ENCODE results near the gene NAT9. TPM values are rescaled to one million over a fixed set of nuclear protein-coding genes. Genes with fewer than 3 reads are reported as not detected.

Gene NAT9, protein sequence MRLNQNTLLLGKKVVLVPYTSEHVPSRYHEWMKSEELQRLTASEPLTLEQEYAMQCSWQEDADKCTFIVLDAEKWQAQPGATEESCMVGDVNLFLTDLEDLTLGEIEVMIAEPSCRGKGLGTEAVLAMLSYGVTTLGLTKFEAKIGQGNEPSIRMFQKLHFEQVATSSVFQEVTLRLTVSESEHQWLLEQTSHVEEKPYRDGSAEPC
- 62.7 and 67.6 TPM in 2 replicates for total RNA-seq

DNA sequence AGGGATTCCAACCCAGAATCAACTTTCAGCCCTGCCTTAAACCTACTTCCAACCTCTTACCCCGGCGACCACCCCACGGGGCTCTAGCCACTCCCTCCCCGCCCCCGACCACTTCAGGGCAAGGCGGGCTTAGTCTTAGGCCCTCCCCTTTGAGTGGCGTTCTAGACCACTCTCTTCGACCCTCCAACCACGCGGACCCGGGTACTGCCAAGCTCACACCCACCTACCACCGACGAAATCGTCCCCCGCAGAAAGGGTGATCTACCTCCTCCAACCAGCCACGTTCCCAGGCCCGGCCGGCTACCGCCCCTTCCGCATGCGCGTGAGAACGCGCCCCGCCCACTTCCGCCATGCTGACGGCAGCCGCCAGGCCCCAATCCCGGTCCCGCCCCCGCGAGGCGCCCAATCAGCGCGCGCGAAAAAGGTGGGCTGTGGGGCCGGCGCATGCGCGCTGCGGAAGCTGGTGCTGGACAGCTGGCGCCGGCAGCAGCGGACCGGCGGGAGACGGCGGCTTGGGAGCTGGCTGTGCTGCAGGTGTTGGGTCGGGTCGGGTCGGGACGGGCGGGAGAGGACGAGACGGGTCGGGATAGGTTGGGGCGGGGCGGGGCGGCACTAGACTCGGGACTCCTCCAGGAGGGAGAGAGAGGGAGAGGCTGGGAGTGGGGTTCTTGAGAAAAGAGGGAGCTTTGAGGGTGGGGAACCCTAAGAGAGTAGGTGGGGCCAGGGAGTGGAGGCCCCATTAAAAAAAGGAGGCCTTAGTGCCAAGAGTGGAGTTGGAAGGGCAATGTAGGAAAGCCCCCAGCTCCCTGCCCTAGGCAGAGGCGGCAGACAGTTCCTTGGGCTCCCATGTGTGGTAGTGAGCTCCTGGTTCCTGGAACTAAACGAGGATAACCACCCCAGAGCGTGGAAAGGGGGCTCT lies at the start of gene NAT9:
Gene NAT9, minus strand, starts transcription at position 302 of the 919 bp plus-strand sequence. CDS start 647 bp downstream, outside the sequence.
- Mint-ChIP-seq H3K36me3 (ENCODE audit: low read depth) (peaks cover 34% of the 10 kb centered on the region), H3K4me3 (peak within 1 kb of the TSS; percentile 100), H3K27me3 (no peaks in the 10 kb centered on the region), H3K27ac (peak within 1 kb of the TSS; percentile 91), H3K4me1 (peaks cover 47% of the 10 kb centered on the region), H3K9me3 (no peaks in the 10 kb centered on the region)
- DNase-seq, result peak; percentile 100
- intact Hi-C loops (cut with micrococcal nuclease), result loop anchor here (1.0 to 5.0 kb wide), 2 partner anchors 28 to 96 kb away; partner anchors contain the start of genes FDXR and NHERF1

DNA sequence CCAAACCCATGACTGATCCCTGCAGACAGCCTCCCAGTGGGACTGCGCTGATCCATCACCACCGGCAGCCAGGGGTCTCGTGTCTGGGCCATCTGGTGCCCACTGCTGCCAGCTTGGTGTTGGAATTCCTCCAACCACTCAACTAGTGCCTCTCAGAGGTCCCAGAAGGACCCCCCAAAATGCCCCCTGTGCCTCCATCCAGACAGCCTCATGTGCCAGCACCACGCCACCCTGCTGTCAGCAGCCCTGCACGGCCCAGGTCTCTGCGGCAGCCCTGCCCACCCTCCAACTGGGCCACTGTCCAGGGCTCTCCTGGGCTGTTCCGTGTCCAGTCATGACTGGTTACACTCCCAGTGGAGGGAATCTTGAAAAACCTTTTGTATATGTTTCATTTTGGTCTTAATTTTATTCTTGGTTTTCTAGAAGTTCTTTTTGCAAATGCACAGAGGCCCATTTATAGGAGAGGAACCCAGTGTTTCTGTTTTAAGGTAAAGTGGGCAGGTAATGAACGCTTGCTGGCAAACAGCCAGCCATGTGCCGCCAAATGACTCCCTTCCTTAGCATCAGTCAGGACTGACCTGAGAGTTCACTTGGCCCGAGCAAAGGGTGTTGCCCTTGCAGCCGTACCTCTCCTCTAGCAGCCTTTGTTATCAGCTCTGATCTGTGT lies 48.9 kb upstream of the NAT9 start:
- Mint-ChIP-seq H3K36me3 (ENCODE audit: low read depth) (peaks cover 4% of the 10 kb centered on the region), H3K4me3 (no peak overlapping the region), H3K4me1 (no peaks in the 10 kb centered on the region), H3K27ac (no peak overlapping the region), H3K27me3 (no peaks in the 10 kb centered on the region), H3K9me3 (no peaks in the 10 kb centered on the region)
- intact Hi-C loops (cut with micrococcal nuclease), result no loop called here
- no peak for DNase-seq

DNA sequence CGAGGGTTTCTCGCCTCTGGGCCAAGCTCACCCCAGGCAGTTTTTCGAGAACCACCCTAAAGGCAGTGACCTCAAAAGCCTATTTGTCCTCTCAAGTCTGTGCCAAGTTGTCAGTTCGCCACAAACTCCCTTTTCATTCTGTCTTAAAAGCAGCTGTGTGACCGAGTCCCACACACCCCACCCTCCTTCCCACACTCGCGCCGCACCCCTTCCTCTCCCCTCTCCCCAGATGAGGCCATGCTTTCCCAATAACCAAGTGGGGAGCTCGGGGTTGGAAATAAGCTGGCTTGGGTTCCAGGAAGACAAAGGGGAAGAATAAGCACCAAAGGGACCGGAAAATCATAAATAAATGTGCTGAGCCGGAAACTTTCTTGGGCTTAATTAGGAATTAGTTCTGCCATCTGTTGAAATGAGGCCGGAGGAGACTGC lies 46.8 kb upstream of the NAT9 start:
- DNase-seq, result no peak
- H3K27me3 Mint-ChIP-seq, result no peaks in the 10 kb centered on the region
- H3K4me3 Mint-ChIP-seq, result no peak overlapping the region
- H3K27ac Mint-ChIP-seq, result no peak overlapping the region
- H3K9me3 Mint-ChIP-seq, result no peaks in the 10 kb centered on the region
- H3K4me1 Mint-ChIP-seq, result no peaks in the 10 kb centered on the region
- H3K36me3 Mint-ChIP-seq (ENCODE audit: low read depth), result peaks cover 8% of the 10 kb centered on the region
- intact Hi-C loops (cut with micrococcal nuclease), result no loop called here

DNA sequence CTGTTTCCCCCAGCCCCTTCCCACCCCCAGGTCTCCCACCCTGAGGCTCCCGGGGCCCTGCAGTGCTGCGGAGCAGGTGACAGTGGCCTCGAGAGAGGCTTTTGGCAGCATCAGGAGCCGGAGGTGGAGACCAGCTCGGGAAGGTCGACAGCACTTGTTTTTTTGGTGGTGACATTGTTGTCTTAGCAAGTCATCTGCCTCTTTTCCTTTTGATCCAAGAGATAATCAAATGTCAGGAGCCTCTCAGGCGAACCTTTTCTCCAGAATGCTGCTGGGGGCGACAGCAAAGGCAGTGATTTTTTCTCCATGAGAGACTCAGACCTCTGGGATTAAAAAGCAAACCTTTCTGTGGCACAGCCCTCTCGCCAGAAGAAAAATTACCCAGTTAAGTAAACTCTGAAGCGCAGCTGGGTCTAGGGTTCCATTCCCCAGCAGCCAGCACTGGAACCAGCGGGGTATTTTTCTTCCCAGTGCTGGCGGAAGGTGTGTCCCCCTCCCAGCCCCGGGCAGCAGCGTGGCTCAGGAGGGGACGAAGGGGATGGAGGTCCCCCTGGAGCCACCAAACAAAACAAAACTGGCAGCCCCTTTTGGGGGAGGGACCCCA lies 46.3 kb upstream of the NAT9 start:
- Mint-ChIP-seq H3K4me1 (no peaks in the 10 kb centered on the region), H3K27me3 (no peaks in the 10 kb centered on the region), H3K27ac (no peak overlapping the region), H3K36me3 (ENCODE audit: low read depth) (peaks cover 9% of the 10 kb centered on the region), H3K9me3 (no peaks in the 10 kb centered on the region), H3K4me3 (no peak overlapping the region)
- DNase-seq, result no peak
- intact Hi-C loops (cut with micrococcal nuclease), result no loop called here

DNA sequence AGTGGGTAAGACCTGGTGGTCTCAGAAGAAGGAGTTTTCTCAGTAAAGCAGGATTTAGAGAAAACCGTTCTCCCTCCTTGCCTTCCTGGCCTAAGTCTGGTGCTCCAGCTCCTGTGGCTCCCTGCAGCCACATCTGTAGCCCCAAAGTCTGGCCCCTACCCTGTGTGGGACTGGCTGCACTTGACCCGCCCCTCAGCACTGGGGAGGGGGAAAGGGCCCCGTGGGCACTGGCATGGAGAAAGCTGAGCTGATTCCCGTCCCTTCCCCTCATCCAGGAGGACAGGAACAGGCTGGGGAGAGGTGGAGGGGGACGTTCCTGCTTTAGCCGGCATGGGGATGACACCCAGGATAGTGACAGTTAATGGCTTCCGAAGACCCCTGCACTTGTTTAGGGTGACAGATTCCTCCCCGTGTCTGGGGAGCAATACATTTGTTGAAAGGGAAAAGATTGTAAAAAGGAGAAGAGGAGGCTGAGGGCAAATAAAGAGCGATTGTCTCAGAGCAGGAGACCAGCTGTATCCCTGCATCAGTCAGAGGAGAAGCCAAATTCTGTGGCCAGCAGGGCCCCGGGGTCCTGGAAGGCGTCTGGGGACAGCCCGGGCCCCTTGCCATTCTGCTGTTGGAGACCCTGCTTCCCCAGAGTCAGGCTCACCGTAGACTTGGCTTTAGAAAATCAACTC lies 45.6 kb upstream of the NAT9 start:
- no peaks in the 10 kb centered on the region for H3K9me3 Mint-ChIP-seq
- H3K27ac Mint-ChIP-seq, result no peak overlapping the region
- H3K36me3 Mint-ChIP-seq (ENCODE audit: low read depth), result peaks cover 12% of the 10 kb centered on the region
- no peaks in the 10 kb centered on the region for H3K4me1 Mint-ChIP-seq
- H3K27me3 Mint-ChIP-seq, result no peaks in the 10 kb centered on the region
- intact Hi-C loops (cut with micrococcal nuclease), result no loop called here
- no peak for DNase-seq
- H3K4me3 Mint-ChIP-seq, result no peak overlapping the region

DNA sequence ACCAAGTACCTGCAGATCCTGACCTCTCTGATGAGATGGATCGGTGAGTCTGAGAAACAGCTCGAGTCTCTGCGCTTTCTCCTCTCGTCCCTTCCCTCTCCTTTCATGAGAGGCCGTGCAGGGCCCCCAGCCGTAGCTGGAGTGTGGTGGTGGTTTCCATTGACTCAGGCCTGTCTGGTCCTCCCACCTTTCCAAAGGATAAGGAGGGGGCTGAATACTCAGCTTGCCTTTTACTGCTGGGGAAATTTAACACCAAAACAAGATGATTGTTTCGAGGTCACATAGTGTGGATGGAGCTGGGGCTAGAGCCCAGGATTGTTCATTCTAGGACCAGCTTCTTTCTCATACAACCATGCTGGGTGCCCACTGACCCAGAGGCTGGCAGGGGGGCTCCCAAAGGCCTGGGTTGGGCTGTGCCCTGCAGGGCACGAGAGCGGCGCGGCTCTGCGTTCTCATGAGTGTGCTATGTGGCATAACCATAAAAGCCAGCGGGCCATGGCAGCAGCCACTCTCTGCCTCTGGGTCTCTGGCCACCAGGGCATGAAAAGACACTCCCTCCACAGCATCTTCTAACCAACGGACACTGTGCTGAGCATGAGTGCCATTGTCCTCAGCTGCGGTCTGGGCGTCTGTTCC lies 43.8 kb upstream of the NAT9 start:
- Mint-ChIP-seq H3K27ac (no peak overlapping the region), H3K36me3 (ENCODE audit: low read depth) (peaks cover 12% of the 10 kb centered on the region), H3K27me3 (no peaks in the 10 kb centered on the region), H3K4me3 (no peak overlapping the region), H3K9me3 (no peaks in the 10 kb centered on the region), H3K4me1 (peaks cover 3% of the 10 kb centered on the region)
- DNase-seq, result no peak
- intact Hi-C loops (cut with micrococcal nuclease), result no loop called here

DNA sequence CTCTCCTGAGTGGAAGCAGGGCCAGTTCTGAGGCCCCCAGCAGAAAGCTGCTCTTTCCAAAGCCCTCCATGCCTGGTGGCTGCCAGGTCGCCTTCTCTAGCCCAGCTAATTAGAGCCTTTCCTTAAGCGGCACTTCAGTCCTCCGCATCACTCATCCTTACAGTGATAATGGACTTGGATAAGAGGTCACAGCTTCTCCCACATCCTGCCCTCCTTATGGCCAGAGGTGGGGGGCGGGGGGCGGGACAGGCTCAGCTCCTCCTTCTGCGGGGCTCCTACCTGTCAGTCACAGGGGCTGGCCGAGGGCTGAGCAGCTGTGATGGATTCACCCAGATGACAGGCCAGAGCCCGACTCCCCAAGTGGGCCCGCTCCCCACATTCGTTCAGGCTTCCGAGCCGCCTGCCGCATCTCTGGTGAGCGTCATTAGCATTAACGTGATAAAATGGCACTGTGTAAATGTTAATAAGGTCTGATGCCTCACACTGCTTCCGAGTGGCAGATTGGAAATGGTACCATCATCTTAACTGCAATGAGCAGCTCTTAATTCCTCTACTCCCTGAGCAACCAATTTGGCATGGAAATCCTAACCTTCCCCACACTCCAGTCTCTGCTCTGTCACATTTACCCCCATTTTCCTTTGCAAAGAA lies 42.3 kb upstream of the NAT9 start:
- peaks cover 3% of the 10 kb centered on the region for H3K4me1 Mint-ChIP-seq
- intact Hi-C loops (cut with micrococcal nuclease), result no loop called here
- no peak overlapping the region for H3K4me3 Mint-ChIP-seq
- no peak for DNase-seq
- H3K27me3 Mint-ChIP-seq, result no peaks in the 10 kb centered on the region
- no peaks in the 10 kb centered on the region for H3K9me3 Mint-ChIP-seq
- H3K36me3 Mint-ChIP-seq (ENCODE audit: low read depth), result peaks cover 8% of the 10 kb centered on the region
- no peak overlapping the region for H3K27ac Mint-ChIP-seq

DNA sequence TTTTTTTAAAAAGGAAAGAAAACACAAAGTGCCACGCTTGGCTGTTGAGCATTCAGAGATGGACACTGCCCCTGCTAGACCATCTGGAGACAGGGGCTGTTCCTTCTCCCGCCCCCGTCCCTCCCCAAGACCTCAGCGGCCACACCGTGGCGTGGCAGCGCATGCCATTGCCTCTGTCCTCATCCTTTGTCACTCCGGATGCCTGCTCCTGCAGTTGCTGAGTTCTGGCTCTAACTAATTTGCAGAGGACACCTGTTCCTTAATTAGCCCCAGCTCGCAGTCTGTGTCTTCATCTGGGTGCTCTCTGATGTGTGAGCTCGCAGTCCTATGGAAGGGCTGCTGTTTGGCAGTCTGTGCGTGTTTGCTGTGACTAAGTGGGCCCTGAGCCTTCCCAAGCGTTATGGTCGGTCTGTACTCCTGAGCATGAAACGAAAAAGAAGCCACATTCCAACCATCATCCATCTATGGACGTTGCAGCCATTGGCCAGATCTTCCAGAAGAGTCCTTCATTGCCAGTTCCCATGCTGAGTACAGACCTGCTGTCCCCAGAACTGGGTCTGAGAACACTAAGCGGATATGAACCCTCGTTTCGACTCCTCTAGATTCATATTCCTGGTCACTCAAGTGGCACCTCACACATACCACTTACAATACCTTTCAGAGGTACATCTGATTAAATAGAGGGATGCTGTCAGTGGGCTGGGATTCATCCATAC lies 40.9 kb upstream of the NAT9 start:
- Mint-ChIP-seq H3K27ac (no peak overlapping the region), H3K4me1 (peaks cover 3% of the 10 kb centered on the region), H3K27me3 (no peaks in the 10 kb centered on the region), H3K36me3 (ENCODE audit: low read depth) (peaks cover 9% of the 10 kb centered on the region), H3K9me3 (no peaks in the 10 kb centered on the region), H3K4me3 (no peak overlapping the region)
- intact Hi-C loops (cut with micrococcal nuclease), result no loop called here
- no peak for DNase-seq

DNA sequence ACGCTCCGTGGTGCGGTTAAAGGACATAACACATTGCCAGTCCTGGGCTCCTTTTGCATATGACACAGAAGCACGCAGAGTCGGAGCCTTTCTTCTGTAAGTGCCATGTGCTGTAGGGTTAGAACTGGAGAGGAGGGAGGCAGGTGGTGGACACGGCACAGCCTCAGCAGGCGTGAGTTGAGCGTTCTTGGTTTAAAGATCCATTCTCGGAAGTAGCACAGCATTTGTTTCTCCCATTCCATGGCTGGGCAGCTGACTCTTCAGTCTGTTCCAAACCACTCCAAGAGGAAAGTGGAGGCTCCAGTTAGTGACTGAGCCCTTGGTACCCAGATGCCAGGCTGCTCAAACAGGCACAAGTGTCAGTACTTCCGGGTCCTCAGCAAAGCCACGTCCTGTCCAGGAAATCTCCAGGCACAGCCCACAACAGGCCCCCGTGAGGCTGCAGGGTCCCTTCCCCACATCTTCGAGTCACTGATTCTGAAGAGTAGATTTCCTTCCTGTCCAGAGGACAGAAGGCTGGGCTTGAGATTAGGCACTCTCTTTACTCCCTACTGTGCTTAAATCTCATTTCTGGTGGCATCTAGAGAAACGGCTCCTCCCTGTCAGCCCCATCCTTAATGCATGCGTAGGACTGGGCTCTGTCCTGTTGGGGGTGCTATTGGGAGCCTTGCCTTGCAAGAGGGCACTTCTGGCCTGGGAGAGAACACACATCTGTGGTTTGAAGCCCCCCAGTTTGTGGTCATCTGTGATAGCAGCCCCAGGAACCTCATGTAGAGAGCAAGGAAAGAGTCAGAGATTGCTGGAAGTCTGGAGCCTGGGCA lies 39.6 kb upstream of the NAT9 start:
- no peaks in the 10 kb centered on the region for H3K27me3 Mint-ChIP-seq
- intact Hi-C loops (cut with micrococcal nuclease), result no loop called here
- peaks cover 3% of the 10 kb centered on the region for H3K4me1 Mint-ChIP-seq
- H3K27ac Mint-ChIP-seq, result no peak overlapping the region
- no peak for DNase-seq
- H3K9me3 Mint-ChIP-seq, result no peaks in the 10 kb centered on the region
- no peak overlapping the region for H3K4me3 Mint-ChIP-seq
- peaks cover 13% of the 10 kb centered on the region for H3K36me3 Mint-ChIP-seq (ENCODE audit: low read depth)

DNA sequence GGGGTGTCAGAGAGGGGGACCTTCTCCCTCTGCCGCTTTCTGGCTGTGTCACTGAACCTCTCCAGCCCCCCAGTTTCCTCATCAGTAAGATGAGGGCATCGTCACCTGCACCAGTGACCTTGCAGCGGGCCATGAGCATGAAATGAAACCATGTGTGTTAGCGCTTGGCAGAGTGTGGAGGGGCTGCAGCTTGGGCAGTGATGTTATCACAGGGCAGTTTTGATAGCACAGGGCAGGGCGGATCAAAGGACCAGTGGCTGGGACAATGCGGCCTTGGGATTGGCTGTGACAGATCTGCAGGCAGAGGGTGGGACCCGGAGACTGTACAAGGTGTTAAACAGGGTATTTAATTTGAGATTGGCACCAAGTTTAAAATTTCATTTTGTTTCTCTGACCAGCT lies 38.9 kb upstream of the NAT9 start:
- no peak for DNase-seq
- no peak overlapping the region for H3K27ac Mint-ChIP-seq
- peaks cover 3% of the 10 kb centered on the region for H3K4me1 Mint-ChIP-seq
- H3K4me3 Mint-ChIP-seq, result no peak overlapping the region
- intact Hi-C loops (cut with micrococcal nuclease), result no loop called here
- H3K36me3 Mint-ChIP-seq (ENCODE audit: low read depth), result peaks cover 15% of the 10 kb centered on the region
- no peaks in the 10 kb centered on the region for H3K9me3 Mint-ChIP-seq
- H3K27me3 Mint-ChIP-seq, result no peaks in the 10 kb centered on the region

DNA sequence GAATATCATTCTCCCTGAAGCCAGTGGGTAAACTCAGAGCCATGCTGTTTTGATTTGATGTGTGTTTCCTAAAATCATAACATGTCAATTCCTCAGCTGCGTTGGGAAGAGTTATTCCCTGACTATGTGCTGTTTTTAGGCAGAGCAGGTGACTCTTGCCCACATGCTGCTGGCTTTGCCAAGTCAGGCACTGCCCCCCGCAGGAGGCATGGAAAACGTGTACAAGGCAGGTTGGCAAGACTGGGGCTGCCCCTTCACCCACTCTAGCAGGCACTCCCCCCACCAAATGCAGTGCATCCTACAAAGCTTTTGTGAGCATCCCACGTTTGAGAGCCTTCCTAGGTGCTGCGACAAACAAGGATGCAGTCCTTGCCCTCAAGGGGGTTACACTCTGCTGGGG lies 38.3 kb upstream of the NAT9 start:
- DNase-seq, result no peak
- Mint-ChIP-seq H3K27me3 (no peaks in the 10 kb centered on the region), H3K9me3 (no peaks in the 10 kb centered on the region), H3K36me3 (ENCODE audit: low read depth) (peaks cover 14% of the 10 kb centered on the region), H3K4me3 (no peak overlapping the region), H3K27ac (no peak overlapping the region), H3K4me1 (peaks cover 3% of the 10 kb centered on the region)
- intact Hi-C loops (cut with micrococcal nuclease), result no loop called here

Data from activated CD4-positive, alpha-beta T cell treated with anti-CD3 and anti-CD28 coated beads, Interleukin-2, amount 10 ng/mL, durations not matched to agents 24 days and 14 days (primary cell).